PC-3 (cell line): ENCODE results near the gene OCA2.

Experiments used
- EZH2 ChIP-seq: fragments of 300-600 bp; sonication (generic); IDR thresholded peaks from one replicate; pipeline ENCODE4 v1.6.1; 2017; ENCODE audit warnings: antibody characterized with exemption, mild to moderate bottlenecking, low read length; ENCODE audit not compliant: unreplicated experiment
- TF ChIP-seq, protein P1 (sequence below): fragments of 300-600 bp; sonication (generic); conservative IDR thresholded peaks from 2 replicates; pipeline ENCODE4 v1.5.1; 2017; ENCODE audit warnings: antibody characterized with exemption, low read depth, mild to moderate bottlenecking, low read length

DNA sequence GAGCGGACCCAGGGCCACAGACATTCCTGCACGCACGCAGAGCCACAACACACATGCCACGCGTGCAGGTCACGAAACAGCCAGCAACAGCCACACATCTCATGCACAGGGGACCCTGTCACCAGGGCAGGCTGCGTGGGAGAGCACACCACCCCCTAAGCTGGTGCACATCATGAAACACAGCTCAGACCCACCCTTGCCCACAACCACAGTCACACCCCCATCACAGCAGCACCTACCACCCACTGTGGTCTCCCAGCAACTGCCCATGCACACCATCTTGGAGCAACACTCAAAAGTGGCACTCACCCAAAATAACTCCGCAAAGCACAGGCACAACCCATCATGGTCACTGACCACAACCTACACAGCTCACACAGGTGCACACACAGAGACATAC, 75.7 kb downstream of the OCA2 start:
- TF ChIP-seq, protein P1, sequence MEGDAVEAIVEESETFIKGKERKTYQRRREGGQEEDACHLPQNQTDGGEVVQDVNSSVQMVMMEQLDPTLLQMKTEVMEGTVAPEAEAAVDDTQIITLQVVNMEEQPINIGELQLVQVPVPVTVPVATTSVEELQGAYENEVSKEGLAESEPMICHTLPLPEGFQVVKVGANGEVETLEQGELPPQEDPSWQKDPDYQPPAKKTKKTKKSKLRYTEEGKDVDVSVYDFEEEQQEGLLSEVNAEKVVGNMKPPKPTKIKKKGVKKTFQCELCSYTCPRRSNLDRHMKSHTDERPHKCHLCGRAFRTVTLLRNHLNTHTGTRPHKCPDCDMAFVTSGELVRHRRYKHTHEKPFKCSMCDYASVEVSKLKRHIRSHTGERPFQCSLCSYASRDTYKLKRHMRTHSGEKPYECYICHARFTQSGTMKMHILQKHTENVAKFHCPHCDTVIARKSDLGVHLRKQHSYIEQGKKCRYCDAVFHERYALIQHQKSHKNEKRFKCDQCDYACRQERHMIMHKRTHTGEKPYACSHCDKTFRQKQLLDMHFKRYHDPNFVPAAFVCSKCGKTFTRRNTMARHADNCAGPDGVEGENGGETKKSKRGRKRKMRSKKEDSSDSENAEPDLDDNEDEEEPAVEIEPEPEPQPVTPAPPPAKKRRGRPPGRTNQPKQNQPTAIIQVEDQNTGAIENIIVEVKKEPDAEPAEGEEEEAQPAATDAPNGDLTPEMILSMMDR = no peak
- no peak for TF ChIP-seq EZH2
